ENCODE results near the gene ATM.
"Not testable (repeated sequence)": the region's sequence is repeated elsewhere in the genome, so short reads cannot be mapped to it uniquely, and the experiment has no call there.

The ATM gene

GRCh38 chr11:108388576-108388975, 165.7 kb downstream of the ATM start:
- no peak for DNase-seq

GRCh38 chr11:108392353-108392752, 169.5 kb downstream of the ATM start:
- no peak for DNase-seq

GRCh38 chr11:108393046-108393445, 170.2 kb downstream of the ATM start:
- no peak for DNase-seq

GRCh38 chr11:108394744-108395284, 171.9 kb downstream of the ATM start:
- no peak for DNase-seq

GRCh38 chr11:108396672-108397071, 173.8 kb downstream of the ATM start:
- not testable (repeated sequence) for DNase-seq

GRCh38 chr11:108398439-108398838, 175.6 kb downstream of the ATM start:
- no peak for DNase-seq

GRCh38 chr11:108402241-108402640, 179.4 kb downstream of the ATM start:
- DNase-seq: no peak

- no peak for DNase-seq
Observed at GRCh38 chr11:108403052-108403451, 180.2 kb downstream of the ATM start.

GRCh38 chr11:108405706-108406105, 182.8 kb downstream of the ATM start:
- DNase-seq: peak; percentile 3

GRCh38 chr11:108414958-108415357, 192.1 kb downstream of the ATM start:
- no peak for DNase-seq

GRCh38 chr11:108417551-108417950, 194.7 kb downstream of the ATM start:
- DNase-seq: peak; percentile 7

Data from HCEC 1CT (cell line).